Panc1 (cell line): ENCODE results near the gene NCKIPSD.

Experiments used
- CTCF ChIP-seq: fragments of 450-650 bp; IDR thresholded peaks from 2 replicates; pipeline ENCODE4 v1.5.1; 2017; ENCODE audit warnings: mild to moderate bottlenecking
- POLR2AphosphoS5 ChIP-seq: IDR thresholded peaks from 2 replicates; pipeline ENCODE4 v1.6.1; 2012; ENCODE audit warnings: mild to moderate bottlenecking, low read depth, low read length, moderate library complexity
- REST ChIP-seq, 2 experiments: IDR thresholded peaks; 2 replicates each; pipeline ENCODE4 v1.6.1; 2011 to 2012; ENCODE audit warnings: low read depth in 2 of 2, control low read depth in 1 of 2, low read length in 1 of 2, mild to moderate bottlenecking in 1 of 2, moderate library complexity in 1 of 2; ENCODE audit not compliant: insufficient read depth in 1 of 2
- SIN3A ChIP-seq: IDR thresholded peaks from 2 replicates; pipeline ENCODE4 v1.6.1; 2012; ENCODE audit warnings: low read depth, mild to moderate bottlenecking, low read length, moderate library complexity, borderline replicate concordance; ENCODE audit not compliant: insufficient read depth
- TCF7L2 ChIP-seq: IDR thresholded peaks from 2 replicates; pipeline ENCODE4 v1.6.1; 2011; ENCODE audit warnings: mild to moderate bottlenecking, low read depth, low read length, inconsistent platforms

GRCh38 chr3:48629894-48630293, 55.8 kb downstream of the NCKIPSD start:
- TF ChIP-seq CTCF = no peak
- TF ChIP-seq POLR2AphosphoS5 = no peak
- TF ChIP-seq REST (IDR thresholded peaks at IDR 0.05; ENCODE audit: insufficient read depth in 1 of 2, low read depth in 2 of 2, low read length in 1 of 2) = no peak
- TF ChIP-seq SIN3A = no peak
- TF ChIP-seq TCF7L2 = no peak
